GM12874 (cell line): Measurements from ENCODE around the gene LMF1.

ENCODE experiments used
- CTCF ChIP-seq: IDR thresholded peaks from 2 replicates; pipeline ENCODE4 v1.5.1; 2011; ENCODE audit warnings: low read depth, mild to moderate bottlenecking, control low read depth, low read length, moderate library complexity; ENCODE audit not compliant: insufficient read depth

The LMF1 gene

DNA sequence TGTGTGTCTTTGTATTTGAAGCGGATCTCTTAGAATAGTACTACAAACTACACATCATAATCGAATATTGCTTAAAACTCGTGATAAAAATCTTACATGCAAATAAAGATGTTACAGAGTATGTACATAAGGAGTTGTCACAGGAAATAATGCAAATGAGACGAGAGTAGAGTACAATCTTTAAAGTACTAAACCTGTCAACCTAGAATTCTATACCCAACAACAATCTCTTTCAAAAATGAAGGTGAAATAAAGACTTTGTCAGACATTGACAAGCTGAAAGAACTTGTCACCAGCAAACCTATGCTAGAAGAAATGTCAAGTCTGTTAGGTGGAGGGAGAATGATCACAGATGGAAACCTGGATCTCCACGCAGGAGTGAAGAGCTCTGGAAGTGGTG is 86.6 kb downstream of the LMF1 start:
- no peak for TF ChIP-seq CTCF

DNA sequence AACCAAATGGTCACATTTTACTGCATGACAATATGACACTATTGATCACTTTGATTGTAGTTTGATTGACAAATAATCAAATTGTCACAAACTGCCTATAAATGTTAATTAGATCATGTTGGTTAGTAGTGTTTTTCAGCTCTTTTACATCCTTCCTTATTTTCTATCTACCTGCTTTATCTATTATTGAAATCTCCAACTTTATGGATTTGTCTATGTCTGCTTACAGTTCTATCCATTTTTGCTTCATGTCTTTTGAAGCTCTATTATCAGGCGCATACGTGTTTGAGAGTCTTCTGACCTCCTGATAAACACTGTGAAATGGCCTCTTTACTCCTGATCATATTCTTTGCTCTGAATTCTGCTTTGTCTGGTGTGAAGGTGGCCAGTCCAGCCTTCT is 87.0 kb downstream of the LMF1 start:
- TF ChIP-seq CTCF: no peak

GRCh38 chr16:883340-883739 is 87.4 kb downstream of the LMF1 start:
- no peak for TF ChIP-seq CTCF

DNA sequence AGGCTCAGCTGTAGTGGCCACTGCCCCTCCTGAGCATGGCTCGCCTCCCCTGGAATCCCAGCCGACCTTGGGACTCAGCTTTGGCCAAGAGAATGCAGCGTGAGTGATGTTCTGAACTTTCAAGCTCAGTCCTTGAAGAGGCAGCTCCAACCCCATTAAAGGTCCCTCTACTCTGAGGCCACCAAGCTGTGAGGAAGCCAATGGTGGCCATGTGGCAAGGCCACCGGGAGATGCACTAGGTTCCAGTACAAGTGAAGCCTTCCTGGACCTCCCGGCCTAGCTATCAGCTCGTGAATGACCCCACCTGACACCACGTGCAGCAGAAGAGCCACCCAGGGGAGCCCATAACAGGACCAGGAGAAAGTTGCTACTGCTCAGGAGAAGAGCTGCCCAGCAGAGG is 88.5 kb downstream of the LMF1 start:
- TF ChIP-seq CTCF: no peak

GRCh38 chr16:881219-882097 is 89.3 kb downstream of the LMF1 start:
- no peak for TF ChIP-seq CTCF

DNA sequence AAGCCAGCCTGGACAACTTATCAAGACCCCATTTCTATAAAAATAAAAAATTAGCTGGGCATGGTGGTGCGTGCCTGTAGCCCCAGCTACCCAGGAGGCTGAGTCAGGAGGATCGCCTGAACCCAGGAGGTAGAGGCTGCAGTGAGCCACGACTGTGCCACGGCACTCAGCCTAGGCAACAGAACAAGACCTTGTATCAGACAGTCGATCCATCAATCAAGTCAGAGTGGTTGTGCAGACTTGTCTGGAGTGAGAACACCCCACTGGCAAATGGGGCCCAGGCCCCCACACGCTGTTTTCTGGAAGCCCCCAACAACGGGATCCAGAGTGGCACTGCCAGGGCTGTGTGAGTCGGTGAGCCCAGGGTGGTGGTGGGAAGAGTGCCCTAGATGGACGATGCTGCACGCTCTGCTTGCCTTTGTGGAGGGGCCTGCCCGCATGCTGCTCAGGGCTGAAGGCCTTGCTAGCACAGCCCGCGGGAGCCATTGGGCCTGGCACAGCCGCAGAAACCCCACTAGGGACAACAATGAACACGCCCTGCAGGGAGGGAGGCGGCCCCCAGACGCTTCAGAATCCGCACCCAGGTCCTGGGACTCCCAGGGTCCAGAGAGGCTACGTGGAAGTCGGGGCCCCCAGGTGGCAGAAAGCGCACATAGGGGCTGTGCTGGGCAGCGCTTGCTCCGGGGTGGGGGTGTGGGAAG is 90.2 kb downstream of the LMF1 start:
- no peak for TF ChIP-seq CTCF

- TF ChIP-seq CTCF: no peak
These were observed 90.8 kb downstream of the LMF1 start for GRCh38 chr16:879986-880385.
